ENCODE data around the gene WDR17.

Gene WDR17

DNA sequence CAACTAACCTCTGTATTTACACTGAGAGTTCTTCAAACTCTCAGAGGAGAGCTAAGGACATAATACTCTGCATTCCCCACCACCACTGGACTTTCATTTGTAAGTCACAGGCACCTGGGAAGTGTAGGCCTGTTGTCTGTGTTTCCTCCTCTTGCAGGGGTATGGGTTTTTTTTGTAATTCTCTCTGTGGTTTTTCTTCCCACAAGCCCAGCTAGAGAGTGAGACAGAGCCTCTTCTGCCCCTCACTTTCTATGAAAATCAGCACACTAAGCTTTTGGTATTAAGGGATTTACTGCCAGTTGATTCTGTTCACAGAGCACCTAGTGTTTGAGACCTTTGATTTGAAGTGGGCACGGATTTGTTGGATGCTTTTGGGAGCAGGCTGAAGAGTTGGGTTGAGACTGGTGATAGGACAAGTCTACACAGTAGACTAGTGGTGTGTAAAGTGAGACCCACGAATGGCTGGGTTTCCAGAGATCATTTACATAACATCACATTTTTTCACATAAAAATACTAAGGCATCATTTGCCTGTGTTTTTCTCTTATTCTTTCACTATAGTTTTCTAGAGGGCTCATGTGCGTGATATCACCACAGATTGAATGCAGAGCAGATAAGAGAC lies 28.9 kb upstream of the WDR17 start:
- Histone ChIP-seq H4K91ac (ENCODE audit: low read depth, low read length, poor library complexity) (no peak overlapping the region), H3K4ac (ENCODE audit: low read length) (no peak overlapping the region), H3K4me1 (ENCODE audit: control insufficient read depth in 2 of 2, insufficient read depth in 1 of 2, low read depth in 1 of 2, low read length in 2 of 2) (no peaks in the 10 kb centered on the region), H4K8ac (ENCODE audit: low read depth, low read length) (no peak overlapping the region), H3K27ac (replicated peaks; ENCODE audit: low read length) (no peak overlapping the region), H3K18ac (ENCODE audit: low read length) (no peak overlapping the region), H2AFZ (ENCODE audit: low read length) (peak overlapping the region; percentile 66), H3K9ac (ENCODE audit: low read depth, low read length, poor library complexity) (no peak overlapping the region), H2BK5ac (ENCODE audit: low read length) (no peak overlapping the region), H3K4me2 (ENCODE audit: insufficient read depth, low read length, poor library complexity, severe bottlenecking) (no peak overlapping the region), H3K14ac (ENCODE audit: low read length) (no peak overlapping the region), H2BK120ac (ENCODE audit: low read depth, low read length) (no peak overlapping the region), H3K27me3 (ENCODE audit: control insufficient read depth in 3 of 3, insufficient read depth in 3 of 3, low read depth in 1 of 3, low read length in 3 of 3) (no peaks in the 10 kb centered on the region), H2BK12ac (ENCODE audit: low read length) (no peak overlapping the region), H3K36me3 (replicated peaks in 1 of 2; ENCODE audit: control insufficient read depth in 2 of 2, insufficient read depth in 2 of 2, low read length in 2 of 2) (no peaks in the 10 kb centered on the region), H2BK15ac (ENCODE audit: low read length) (no peak overlapping the region), H3K79me1 (ENCODE audit: low read depth, low read length) (no peaks in the 10 kb centered on the region), H3K4me3 (ENCODE audit: low read length in 2 of 2) (no peak overlapping the region), H3K9me3 (replicated peaks in 1 of 2; ENCODE audit: control insufficient read depth in 2 of 2, insufficient read depth in 1 of 2, low read depth in 1 of 2, low read length in 2 of 2) (no peaks in the 10 kb centered on the region), H2AK5ac (ENCODE audit: low read depth, low read length) (no peak overlapping the region), H3K23ac (ENCODE audit: low read depth, low read length, poor library complexity) (no peak overlapping the region)
- no CpG with 5 or more reads among the region's 3 CpGs for WGBS, 2 donors (ENCODE audit: extremely low coverage in 2 of 2, insufficient read length in 2 of 2, insufficient replicate concordance in 1 of 2)
- DNase-seq (ENCODE audit: low spot score) = no peak

DNA sequence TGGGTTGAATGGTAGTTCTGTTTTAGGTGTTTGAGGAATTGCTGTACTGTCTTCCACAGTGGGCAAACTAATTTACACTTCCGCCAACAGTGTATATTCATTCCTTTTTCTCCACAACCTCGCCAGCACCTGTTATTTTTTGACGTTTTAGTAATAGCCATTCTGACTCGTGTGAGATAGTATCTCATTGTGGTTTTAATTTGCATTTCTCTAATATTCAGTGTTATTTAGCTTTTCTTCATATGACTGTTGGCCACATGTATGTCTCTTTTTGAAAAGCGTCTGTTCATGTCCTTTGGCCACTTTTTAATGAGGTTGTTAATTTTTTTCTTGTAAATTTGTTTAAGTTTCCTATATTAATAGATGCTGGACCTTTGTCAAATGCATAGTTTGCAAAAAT lies 26.9 kb upstream of the WDR17 start:
- Histone ChIP-seq H4K8ac (ENCODE audit: low read depth, low read length) (no peak overlapping the region), H4K91ac (ENCODE audit: low read depth, low read length, poor library complexity) (no peak overlapping the region), H3K14ac (ENCODE audit: low read length) (no peak overlapping the region), H3K9ac (ENCODE audit: low read depth, low read length, poor library complexity) (no peak overlapping the region), H2BK5ac (ENCODE audit: low read length) (no peak overlapping the region), H3K4me2 (ENCODE audit: insufficient read depth, low read length, poor library complexity, severe bottlenecking) (no peak overlapping the region), H2BK12ac (ENCODE audit: low read length) (no peak overlapping the region), H2BK15ac (ENCODE audit: low read length) (no peak overlapping the region), H3K4me1 (ENCODE audit: control insufficient read depth in 2 of 2, insufficient read depth in 1 of 2, low read depth in 1 of 2, low read length in 2 of 2) (no peaks in the 10 kb centered on the region), H3K23ac (ENCODE audit: low read depth, low read length, poor library complexity) (no peak overlapping the region), H3K79me1 (ENCODE audit: low read depth, low read length) (no peaks in the 10 kb centered on the region), H3K18ac (ENCODE audit: low read length) (no peak overlapping the region), H2BK120ac (ENCODE audit: low read depth, low read length) (no peak overlapping the region), H3K9me3 (replicated peaks in 1 of 2; ENCODE audit: control insufficient read depth in 2 of 2, insufficient read depth in 1 of 2, low read depth in 1 of 2, low read length in 2 of 2) (no peaks in the 10 kb centered on the region), H3K27me3 (ENCODE audit: control insufficient read depth in 3 of 3, insufficient read depth in 3 of 3, low read depth in 1 of 3, low read length in 3 of 3) (no peaks in the 10 kb centered on the region), H3K4me3 (ENCODE audit: low read length in 2 of 2) (no peak overlapping the region), H2AK5ac (ENCODE audit: low read depth, low read length) (no peak overlapping the region), H3K4ac (ENCODE audit: low read length) (no peak overlapping the region), H2AFZ (ENCODE audit: low read length) (no peak overlapping the region), H3K27ac (replicated peaks; ENCODE audit: low read length) (no peak overlapping the region), H3K36me3 (replicated peaks in 1 of 2; ENCODE audit: control insufficient read depth in 2 of 2, insufficient read depth in 2 of 2, low read length in 2 of 2) (no peaks in the 10 kb centered on the region)
- no peak for DNase-seq (ENCODE audit: low spot score)
- WGBS, 2 donors (ENCODE audit: extremely low coverage in 2 of 2, insufficient read length in 2 of 2, insufficient replicate concordance in 1 of 2) = no CpG with 5 or more reads among the region's 5 CpGs

- H3K79me1 ChIP-seq (ENCODE audit: low read depth, low read length) = no peaks in the 10 kb centered on the region
- no peak overlapping the region for H3K9ac ChIP-seq (ENCODE audit: low read depth, low read length, poor library complexity)
- no peak overlapping the region for H2BK15ac ChIP-seq (ENCODE audit: low read length)
- H2AK5ac ChIP-seq (ENCODE audit: low read depth, low read length) = no peak overlapping the region
- H3K9me3 ChIP-seq (replicated peaks in 1 of 2; ENCODE audit: control insufficient read depth in 2 of 2, insufficient read depth in 1 of 2, low read depth in 1 of 2, low read length in 2 of 2) = no peaks in the 10 kb centered on the region
- H2BK5ac ChIP-seq (ENCODE audit: low read length) = no peak overlapping the region
- H3K18ac ChIP-seq (ENCODE audit: low read length) = no peak overlapping the region
- no peak overlapping the region for H3K14ac ChIP-seq (ENCODE audit: low read length)
- H3K4me2 ChIP-seq (ENCODE audit: insufficient read depth, low read length, poor library complexity, severe bottlenecking) = no peak overlapping the region
- no peak overlapping the region for H3K4me3 ChIP-seq (ENCODE audit: low read length in 2 of 2)
- DNase-seq (ENCODE audit: low spot score) = no peak
- no peak overlapping the region for H3K27ac ChIP-seq (replicated peaks; ENCODE audit: low read length)
- no peak overlapping the region for H2BK12ac ChIP-seq (ENCODE audit: low read length)
- peaks cover 0 to 2% of the 10 kb centered on the region in 2 donors for H3K4me1 ChIP-seq (ENCODE audit: control insufficient read depth in 2 of 2, insufficient read depth in 1 of 2, low read depth in 1 of 2, low read length in 2 of 2)
- H3K4ac ChIP-seq (ENCODE audit: low read length) = no peak overlapping the region
- no peak overlapping the region for H2BK120ac ChIP-seq (ENCODE audit: low read depth, low read length)
- H3K23ac ChIP-seq (ENCODE audit: low read depth, low read length, poor library complexity) = no peak overlapping the region
- H3K36me3 ChIP-seq (replicated peaks in 1 of 2; ENCODE audit: control insufficient read depth in 2 of 2, insufficient read depth in 2 of 2, low read length in 2 of 2) = no peaks in the 10 kb centered on the region
- no peak overlapping the region for H4K8ac ChIP-seq (ENCODE audit: low read depth, low read length)
- H2AFZ ChIP-seq (ENCODE audit: low read length) = no peak overlapping the region
- no peak overlapping the region for H4K91ac ChIP-seq (ENCODE audit: low read depth, low read length, poor library complexity)
- no peaks in the 10 kb centered on the region for H3K27me3 ChIP-seq (ENCODE audit: control insufficient read depth in 3 of 3, insufficient read depth in 3 of 3, low read depth in 1 of 3, low read length in 3 of 3)
These were observed 23.4 kb upstream of the WDR17 start for GRCh38 chr4:176042195-176042594.

GRCh38 chr4:176043838-176044588 lies 21.6 kb upstream of the WDR17 start:
- no peak overlapping the region for H2BK15ac ChIP-seq (ENCODE audit: low read length)
- no peaks in the 10 kb centered on the region for H3K79me1 ChIP-seq (ENCODE audit: low read depth, low read length)
- no peak overlapping the region for H2AFZ ChIP-seq (ENCODE audit: low read length)
- no peaks in the 10 kb centered on the region for H3K36me3 ChIP-seq (replicated peaks in 1 of 2; ENCODE audit: control insufficient read depth in 2 of 2, insufficient read depth in 2 of 2, low read length in 2 of 2)
- no peak overlapping the region for H2BK120ac ChIP-seq (ENCODE audit: low read depth, low read length)
- peaks cover 0 to 2% of the 10 kb centered on the region in 2 donors for H3K4me1 ChIP-seq (ENCODE audit: control insufficient read depth in 2 of 2, insufficient read depth in 1 of 2, low read depth in 1 of 2, low read length in 2 of 2)
- peak overlapping the region; percentile 2 for H3K18ac ChIP-seq (ENCODE audit: low read length)
- H3K9ac ChIP-seq (ENCODE audit: low read depth, low read length, poor library complexity) = no peak overlapping the region
- no peak overlapping the region for H2BK12ac ChIP-seq (ENCODE audit: low read length)
- no peak overlapping the region for H2BK5ac ChIP-seq (ENCODE audit: low read length)
- H4K91ac ChIP-seq (ENCODE audit: low read depth, low read length, poor library complexity) = no peak overlapping the region
- no peaks in the 10 kb centered on the region for H3K9me3 ChIP-seq (replicated peaks in 1 of 2; ENCODE audit: control insufficient read depth in 2 of 2, insufficient read depth in 1 of 2, low read depth in 1 of 2, low read length in 2 of 2)
- no peak overlapping the region for H3K4ac ChIP-seq (ENCODE audit: low read length)
- H3K4me2 ChIP-seq (ENCODE audit: insufficient read depth, low read length, poor library complexity, severe bottlenecking) = no peak overlapping the region
- H3K27ac ChIP-seq (replicated peaks; ENCODE audit: low read length) = no peak overlapping the region
- no peak overlapping the region for H3K4me3 ChIP-seq (ENCODE audit: low read length in 2 of 2)
- DNase-seq (ENCODE audit: low spot score) = no peak
- H3K23ac ChIP-seq (ENCODE audit: low read depth, low read length, poor library complexity) = peak overlapping the region; percentile 21
- no CpG with 5 or more reads among the region's 9 CpGs for WGBS, 2 donors (ENCODE audit: extremely low coverage in 2 of 2, insufficient read length in 2 of 2, insufficient replicate concordance in 1 of 2)
- no peaks in the 10 kb centered on the region for H3K27me3 ChIP-seq (ENCODE audit: control insufficient read depth in 3 of 3, insufficient read depth in 3 of 3, low read depth in 1 of 3, low read length in 3 of 3)
- no peak overlapping the region for H4K8ac ChIP-seq (ENCODE audit: low read depth, low read length)
- no peak overlapping the region for H3K14ac ChIP-seq (ENCODE audit: low read length)
- H2AK5ac ChIP-seq (ENCODE audit: low read depth, low read length) = no peak overlapping the region
